Dermis blood vessel endothelial cell (primary cell): Measurements from ENCODE around the gene TMC6. TPM values are rescaled to one million over a fixed set of nuclear protein-coding genes. Genes with fewer than 3 reads are reported as not detected.
"Not testable (repeated sequence)": the region's sequence is repeated elsewhere in the genome, so short reads cannot be mapped to it uniquely, and the experiment has no call there.

ENCODE experiments used
- DNase-seq: peaks from one replicate; pipeline ENCODE4 v3.0.0; 2010
- total RNA-seq: library from RNA; depleted of rRNA; stranded (reverse); fragments of >200 nt; gene quantifications from 2 replicates; pipeline ENCODE4 v1.2.3, GENCODE V29; 2014

The TMC6 gene, protein sequence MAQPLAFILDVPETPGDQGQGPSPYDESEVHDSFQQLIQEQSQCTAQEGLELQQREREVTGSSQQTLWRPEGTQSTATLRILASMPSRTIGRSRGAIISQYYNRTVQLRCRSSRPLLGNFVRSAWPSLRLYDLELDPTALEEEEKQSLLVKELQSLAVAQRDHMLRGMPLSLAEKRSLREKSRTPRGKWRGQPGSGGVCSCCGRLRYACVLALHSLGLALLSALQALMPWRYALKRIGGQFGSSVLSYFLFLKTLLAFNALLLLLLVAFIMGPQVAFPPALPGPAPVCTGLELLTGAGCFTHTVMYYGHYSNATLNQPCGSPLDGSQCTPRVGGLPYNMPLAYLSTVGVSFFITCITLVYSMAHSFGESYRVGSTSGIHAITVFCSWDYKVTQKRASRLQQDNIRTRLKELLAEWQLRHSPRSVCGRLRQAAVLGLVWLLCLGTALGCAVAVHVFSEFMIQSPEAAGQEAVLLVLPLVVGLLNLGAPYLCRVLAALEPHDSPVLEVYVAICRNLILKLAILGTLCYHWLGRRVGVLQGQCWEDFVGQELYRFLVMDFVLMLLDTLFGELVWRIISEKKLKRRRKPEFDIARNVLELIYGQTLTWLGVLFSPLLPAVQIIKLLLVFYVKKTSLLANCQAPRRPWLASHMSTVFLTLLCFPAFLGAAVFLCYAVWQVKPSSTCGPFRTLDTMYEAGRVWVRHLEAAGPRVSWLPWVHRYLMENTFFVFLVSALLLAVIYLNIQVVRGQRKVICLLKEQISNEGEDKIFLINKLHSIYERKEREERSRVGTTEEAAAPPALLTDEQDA
- 69.6 and 70.2 TPM in 2 replicates for total RNA-seq

DNA sequence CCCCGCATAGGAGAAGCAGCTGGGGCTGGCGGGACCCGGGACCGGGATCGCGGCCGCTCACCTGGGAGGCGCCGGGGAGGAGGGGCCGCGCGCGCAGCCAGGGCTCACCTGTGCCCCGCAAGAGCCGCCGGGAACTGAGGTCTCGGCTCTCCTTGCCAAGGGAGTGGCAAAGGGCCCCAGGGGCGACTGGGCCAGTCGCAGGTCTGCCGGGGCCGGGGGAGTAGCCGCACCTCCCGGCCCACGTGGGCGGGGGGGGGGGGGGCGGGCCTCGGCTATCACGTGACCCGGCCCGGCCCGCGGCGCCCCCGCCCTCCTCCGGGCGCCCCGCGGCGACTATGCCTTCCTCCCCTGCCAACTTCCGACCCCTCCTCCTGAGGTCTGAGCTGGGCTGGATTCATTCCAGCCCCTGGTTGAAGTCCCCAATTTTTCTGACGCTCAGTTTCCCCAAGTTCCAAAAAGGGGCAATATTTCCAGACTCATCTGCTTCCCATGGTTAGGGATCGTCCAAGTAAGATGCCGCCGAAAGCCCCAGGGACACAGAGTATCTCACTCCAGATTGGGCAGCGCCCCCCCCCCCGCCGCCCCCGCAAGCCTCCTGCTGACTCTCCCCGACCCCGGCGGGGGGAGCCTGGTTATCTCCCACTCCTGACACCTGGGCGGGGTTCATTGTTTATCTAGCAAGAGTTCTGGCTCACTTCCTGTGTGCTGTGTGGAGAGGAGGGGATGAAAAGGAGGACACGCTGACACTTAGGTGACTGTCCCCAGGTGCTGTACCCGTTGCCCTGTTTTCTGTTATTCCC is at the start of gene TMC6:
Gene TMC6, minus strand, starts transcription at position 205 of the 800 bp plus-strand sequence. CDS start 1,923 bp downstream, outside the sequence.
- peak; percentile 45 for DNase-seq

DNA sequence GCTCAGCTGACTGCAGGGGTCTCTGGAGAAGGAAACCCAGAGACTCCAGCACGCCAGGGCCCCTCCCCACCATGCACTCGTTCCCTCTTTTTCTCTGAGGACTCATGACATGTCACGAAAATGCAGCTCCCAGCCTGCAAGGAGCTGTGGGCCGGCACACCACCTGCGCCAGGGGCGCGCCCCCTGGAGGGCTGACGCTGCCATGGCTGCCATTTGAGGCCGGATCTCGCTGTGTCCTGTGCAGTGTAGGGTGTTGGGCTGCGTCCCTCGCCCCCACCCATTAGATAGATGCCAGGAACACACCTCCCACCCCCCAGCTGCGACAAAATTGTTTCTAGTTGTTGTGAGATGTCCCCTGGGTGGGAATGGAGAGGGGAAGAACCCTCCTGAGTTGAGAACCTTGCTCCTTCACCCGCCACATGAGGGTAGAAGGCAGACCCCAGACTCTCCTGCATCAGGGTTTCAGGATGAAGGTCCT is 48.0 kb upstream of the TMC6 start:
- peak; percentile 80 for DNase-seq

DNA sequence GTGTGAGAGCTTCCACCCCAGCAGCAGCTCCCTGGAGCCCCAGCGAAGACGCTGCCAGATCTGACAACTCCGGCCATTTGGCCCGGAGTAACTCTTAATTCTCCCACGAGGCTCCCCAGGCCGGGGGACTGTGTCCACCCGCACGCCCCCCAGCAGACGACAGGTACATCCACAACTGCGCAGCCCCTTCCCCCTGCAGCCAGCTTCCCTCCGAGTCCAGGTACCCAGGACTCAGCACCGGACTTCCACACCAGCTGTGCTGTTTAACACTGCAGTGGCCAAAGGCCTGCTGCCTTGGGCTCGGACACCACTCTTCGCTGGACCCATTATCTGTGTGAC is 47.1 kb upstream of the TMC6 start:
- no peak for DNase-seq

DNA sequence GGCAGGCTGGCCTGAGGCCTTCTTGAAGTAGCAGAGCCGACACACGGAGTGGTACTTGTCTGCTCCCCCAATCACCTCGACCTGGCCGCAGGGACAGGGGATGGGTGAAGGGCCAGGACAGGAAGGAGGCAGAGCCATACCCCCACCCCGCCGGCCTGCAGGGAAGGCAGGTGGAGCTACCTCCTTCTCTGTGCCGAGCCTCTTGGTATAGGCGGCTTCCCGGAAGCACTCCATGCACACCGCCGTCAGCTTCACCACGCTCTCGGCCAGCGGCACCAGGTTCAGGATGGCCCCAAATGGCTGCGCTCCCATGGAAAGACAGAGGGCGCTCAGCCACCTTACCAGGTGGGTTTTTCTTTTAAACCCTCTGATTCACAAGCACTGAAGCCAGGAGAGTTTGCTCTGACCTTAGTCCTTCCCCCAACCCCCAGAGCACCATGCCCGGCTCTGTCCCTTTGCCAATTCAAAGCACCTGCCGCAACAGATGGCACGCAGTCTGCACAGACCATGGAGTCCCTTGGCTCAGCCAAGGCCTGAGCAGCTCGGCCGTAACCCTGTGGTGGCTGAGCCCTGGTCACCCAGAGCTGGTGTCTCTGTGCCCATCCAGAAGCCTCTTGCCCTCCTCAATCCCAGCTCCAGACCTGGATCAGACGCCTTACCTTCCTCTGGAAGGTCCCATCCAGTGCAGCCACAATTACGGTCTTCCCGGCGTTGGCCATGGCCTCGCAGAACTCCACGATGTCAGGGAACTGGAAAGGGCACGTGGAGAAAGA is 46.5 kb upstream of the TMC6 start:
- DNase-seq = no peak

DNA sequence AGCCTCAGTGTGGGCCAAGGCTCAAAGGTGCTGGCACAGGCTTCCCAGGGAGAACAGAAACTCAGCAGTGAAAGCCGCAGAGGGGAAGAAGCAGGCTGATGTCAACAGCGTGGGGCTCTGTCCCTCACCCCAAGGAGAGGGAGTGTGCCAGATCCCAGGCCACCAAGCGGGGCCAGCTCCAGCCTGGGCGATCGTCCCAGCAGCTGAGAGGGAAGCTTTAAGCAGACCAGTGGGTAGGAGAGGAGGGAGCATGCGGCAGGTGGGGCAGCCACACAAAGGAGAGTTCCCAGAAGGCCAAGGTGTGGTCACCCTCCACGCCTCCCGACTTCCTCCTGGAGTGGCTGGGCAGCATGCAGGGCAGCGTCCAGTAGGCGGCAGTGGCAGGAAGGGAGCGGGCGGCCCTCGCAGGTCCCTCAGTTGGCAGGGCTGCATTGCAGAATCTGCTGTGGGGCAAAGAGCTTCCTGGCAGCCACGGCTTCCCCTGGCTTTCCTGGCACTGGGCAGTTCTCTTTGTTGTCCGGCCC is 45.9 kb upstream of the TMC6 start:
- DNase-seq = peak; percentile 77

DNA sequence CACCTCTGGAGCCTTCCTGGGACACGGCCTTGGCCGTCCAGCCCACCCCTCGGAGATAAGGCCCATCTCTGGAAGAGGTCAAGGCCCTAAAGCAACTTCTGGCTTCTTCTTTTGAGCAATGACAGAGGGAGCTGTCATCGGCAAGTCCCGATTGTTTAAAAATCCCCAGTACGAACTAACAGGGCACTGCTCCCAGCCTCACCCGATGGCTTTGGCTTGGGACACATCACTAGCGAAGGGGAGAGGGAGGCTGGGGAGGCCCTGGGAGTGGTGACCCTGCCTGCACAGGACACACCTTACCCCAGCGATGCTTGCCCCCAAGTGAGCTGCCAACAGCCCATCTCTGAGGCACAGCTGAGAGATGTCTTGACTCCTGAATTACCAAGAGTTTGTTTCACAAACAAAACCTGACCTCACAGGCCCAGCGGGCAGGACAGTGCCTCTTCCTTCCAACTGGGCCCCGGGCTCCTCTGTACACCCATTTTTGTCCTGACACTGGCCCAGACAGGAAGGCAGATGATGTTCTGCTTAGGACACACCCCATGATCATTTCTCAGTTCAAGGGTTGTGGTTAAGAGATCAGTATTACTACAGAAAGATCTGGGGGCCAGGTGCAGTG is 44.7 kb upstream of the TMC6 start:
- DNase-seq = no peak

DNA sequence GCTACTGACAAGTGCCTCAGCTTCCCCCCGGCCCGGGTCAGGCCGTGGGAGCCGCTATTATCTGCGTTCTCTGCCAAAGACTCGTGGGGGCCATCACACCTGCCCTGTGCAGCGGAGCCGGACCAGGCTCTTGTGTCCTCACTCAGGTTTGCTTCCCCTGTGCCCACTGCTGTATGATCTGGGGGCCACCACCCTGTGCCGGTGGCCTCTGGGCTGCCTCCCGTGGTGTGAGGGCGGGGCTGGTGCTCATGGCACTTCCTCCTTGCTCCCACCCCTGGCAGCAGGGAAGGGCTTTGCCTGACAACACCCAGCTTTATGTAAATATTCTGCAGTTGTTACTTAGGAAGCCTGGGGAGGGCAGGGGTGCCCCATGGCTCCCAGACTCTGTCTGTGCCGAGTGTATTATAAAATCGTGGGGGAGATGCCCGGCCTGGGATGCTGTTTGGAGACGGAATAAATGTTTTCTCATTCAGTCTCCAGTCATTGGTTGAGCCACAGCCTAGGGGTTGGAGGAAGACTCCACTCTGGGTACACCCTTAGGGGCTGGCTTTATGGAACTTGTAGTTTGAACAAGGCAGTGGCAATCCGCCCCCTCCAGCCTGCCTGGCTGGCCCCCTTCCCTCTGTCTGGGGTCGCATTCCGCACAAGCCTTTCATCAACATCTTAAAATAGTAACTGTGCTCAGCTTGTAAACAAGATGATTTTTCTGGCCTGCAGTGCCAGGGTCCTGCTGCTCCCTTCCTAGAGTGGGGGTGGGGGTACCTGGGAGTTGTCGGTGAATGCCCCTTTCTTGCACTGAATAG is 43.9 kb upstream of the TMC6 start:
- no peak for DNase-seq

DNA sequence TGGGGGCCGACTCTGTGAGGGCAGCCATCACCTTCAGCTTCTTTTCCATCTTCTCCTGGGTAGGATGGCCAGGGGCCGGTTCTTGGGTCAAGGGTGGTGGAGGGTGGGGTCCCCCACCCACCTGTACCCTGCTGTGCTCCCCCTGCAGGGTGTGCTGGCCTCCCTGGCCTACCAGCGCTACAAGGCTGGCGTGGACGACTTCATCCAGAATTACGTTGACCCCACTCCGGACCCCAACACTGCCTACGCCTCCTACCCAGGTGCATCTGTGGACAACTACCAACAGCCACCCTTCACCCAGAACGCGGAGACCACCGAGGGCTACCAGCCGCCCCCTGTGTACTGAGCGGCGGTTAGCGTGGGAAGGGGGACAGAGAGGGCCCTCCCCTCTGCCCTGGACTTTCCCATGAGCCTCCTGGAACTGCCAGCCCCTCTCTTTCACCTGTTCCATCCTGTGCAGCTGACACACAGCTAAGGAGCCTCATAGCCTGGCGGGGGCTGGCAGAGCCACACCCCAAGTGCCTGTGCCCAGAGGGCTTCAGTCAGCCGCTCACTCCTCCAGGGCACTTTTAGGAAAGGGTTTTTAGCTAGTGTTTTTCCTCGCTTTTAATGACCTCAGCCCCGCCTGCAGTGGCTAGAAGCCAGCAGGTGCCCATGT is 43.2 kb upstream of the TMC6 start:
- not testable (repeated sequence) for DNase-seq

DNA sequence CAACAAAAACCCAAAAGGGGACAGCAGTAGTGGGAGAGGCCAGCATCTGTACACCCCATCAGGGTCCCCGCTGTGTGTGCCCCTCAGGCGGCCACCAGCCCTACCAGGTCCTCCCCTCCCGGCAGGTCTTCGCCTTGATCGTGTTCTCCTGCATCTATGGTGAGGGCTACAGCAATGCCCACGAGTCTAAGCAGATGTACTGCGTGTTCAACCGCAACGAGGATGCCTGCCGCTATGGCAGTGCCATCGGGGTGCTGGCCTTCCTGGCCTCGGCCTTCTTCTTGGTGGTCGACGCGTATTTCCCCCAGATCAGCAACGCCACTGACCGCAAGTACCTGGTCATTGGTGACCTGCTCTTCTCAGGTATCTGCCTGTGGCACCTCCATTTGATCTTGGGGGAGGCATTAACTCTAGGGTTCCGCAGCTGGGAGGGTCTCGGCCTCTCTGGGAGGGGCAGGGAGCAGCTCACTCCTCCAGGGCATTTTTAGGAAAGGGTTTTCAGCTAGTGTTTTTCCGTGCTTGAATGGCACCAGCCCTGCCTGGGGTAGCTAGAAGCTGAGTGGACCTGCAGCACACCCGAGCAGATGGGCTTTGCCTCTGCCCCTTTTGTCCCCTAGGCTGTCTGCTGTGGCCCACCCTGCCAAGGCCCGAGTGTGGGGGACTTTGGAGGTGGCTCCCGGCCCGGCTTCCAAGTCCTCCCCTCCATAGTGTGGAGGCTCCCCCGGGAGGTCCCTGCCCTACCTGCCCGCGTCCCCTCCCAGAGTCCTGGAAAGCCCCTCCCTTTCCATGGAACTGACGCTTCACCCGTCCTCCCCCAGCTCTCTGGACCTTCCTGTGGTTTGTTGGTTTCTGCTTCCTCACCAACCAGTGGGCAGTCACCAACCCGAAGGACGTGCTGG is 42.4 kb upstream of the TMC6 start:
- DNase-seq = no peak

DNA sequence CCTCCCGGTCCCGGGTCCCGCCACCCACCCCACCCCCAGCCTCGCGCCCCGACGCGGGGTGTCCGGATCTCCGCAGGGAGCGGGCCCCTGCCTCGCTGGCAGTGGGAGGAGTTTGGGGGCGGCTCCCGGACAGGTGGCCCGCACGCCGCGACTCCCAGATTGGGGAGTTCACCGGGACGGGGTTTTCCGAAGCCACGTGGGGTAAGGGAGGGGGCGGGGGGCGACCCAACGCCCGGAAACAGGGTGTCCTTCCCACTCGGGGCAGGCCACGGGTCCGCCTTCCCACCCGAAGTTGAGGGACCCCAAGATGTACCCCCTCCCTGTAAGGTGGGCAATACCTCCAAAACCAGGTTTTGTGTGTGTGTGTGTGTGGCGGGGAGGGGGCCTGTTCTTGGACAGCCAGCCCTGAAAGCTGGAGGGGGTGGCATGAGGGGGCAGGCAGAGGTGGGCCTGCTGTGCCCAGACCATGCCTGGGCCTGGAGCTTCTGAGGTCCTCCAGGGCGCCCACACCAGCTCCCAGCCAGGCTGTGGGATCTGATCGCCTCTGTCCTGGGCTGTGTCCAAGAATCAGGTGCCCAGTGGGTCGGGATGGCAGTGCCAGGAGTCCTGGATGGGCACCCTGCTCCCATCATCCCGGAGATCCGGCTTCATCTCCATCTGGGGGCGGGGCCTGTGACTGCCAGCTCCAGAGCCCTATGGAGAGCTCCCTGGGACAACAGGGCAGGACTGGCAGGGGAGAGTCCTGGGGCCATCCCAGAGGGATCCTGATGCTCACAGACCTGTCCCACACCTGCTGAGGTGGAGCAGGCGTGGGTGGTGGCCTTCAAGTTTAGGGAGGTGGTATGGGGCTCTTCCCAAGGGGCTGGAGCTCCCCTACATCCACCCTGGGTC is 40.6 kb upstream of the TMC6 start:
- peak; percentile 60 for DNase-seq

DNA sequence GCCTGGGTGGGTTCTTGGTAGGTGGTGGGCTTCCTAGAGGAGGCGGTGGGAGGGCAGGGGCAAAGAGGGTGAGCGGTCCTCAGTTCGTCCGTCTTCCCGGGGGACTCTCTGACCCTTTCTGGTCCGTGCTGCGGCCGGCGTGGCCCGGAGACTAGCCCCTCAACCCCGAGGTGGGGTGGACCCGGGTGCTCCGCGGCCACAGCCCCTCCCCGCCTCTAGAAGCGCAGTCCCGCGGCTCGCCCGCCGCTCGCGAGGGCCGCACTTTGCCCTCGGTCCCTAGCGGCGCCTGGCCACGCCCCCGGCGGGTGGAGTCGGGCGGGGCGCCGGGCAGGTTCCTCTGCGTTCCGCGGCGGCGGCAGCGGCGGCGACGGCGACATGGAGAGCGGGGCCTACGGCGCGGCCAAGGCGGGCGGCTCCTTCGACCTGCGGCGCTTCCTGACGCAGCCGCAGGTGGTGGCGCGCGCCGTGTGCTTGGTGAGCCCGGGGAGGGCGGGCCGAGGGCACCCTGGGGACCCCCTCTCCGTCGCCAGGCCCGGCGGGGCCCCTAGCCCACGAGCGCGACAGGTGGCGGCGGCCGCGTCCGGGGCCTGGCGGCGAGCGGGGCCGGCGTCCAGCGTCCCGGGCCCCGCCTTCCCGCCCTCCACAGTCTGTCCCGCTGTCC is 39.8 kb upstream of the TMC6 start, which contains the start of gene SYNGR2:
Gene SYNGR2, plus strand, starts transcription at position 340 of the 661 bp plus-strand sequence. Its CDS starts 36 bp downstream, at position 376.
- DNase-seq = peak; percentile 68

DNA sequence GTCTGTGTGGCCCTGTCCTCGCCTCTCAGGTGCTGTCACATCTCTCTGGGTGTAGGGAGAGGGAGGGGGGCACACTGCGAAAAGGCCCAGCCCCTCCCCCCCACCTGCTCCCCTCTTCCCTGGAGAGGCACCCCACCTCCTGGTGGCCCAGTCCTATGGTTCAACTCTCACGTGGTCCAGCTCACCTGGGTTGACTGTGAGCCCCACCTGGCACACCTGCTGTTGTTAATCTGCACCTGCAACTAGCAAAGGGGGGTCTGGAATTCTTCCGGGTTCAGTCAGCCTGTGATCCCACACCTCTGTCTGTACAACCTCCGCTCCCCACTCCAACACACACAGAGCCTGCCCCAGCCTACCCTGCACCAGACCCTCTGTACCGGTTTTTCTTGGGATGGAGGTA is 37.9 kb upstream of the TMC6 start:
- DNase-seq = no peak

DNA sequence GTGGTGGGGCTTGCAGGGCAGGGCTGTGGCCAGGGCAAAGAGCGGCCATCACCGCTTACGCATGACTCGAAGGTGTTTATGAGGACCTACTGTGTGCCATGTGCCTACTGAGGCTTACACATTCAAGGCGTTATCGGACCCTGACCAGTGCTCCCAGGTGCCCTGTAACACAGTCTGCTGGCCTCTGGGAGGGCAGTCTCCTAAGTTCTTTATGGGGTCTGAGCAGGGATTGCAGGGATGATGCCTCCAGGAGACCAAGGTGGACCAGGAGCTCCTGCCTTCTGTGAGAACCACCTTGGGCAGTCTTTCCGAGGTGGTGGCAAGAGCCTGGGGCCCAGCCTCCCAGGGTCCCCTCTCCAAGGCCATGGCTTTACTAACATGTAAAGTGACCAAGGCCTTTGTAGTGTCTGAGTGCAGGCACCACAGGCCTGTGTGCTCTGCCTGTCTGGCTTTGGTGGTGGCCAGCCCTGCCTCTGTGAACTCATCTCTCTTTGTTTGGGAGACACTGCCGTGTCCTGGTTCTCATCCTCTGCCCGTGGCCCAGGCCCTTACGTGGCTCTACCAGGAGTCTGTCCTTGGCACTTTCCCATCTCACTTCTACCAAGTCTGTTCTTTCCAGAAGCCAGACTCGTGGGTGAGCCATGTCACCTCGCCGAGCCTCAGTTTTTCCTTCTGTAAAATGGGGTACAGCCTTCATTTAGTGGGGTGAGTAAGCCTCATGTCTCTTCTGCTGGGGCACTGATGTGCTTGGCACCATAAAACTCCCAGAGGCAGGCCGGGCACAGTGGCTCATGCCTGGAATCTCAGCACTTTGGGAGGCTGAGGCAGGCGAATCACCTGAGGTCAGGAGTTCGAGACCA is 36.4 kb upstream of the TMC6 start:
- DNase-seq = no peak

DNA sequence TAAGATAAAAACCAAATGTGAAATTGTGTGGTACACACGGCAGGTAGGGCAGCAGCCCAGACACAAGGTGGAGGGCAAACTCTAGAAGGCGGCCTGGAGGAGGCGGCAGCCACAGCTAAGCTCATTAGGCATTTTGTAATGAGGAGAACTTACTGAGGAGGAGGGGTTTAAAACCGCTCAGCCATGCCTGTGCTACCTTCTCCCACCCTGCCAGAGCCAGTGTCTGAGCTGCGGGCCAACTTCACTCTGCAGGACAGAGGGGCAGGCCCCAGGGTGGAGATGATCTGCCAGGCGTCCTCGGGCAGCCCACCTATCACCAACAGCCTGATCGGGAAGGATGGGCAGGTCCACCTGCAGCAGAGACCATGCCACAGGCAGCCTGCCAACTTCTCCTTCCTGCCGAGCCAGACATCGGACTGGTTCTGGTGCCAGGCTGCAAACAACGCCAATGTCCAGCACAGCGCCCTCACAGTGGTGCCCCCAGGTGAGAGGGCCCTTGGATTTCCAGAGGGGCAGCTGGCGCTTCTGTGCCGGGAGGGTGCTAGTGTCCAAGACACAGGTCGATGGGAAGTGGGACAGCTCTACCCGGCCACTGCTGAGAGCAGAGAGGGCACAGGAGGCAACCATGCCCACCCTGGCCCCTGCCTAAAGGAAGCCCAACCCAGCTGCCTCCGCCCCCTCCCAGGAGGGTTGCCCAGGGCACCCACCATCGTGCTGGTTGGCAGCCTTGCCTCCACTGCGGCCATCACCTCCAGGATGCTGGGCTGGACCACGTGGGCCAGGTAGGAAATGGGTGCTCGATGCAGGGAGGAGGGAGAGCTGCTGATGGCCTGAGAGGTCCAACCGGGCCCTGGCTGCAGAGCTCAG is 35.6 kb upstream of the TMC6 start:
- no peak for DNase-seq

DNA sequence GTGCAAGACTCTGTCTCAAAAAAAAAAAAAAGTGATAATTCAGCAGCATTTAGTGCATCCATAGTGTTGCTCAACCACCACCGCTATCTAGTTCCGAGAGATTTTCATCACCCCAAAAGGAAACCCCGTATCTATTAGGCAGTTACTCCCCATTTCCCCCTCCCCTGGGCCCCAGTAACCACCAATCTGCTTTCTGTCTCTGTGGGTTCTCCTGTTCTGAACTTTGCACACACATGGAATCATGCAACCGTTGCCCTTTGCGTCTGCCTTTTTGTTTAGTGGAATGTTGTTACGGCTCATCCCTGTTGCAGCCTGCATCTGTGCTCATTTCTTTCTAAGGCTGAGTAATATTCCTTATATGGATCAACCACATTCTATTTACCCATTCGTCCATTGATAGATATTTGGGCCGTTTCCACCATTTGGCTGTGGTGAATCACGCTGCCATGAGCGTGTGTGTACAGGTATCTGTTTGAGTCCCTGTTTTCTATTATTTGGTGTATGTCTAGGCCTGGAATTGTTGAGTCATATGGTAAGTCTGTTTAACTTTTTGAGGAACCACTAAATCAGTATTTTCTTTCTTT is 31.1 kb upstream of the TMC6 start:
- DNase-seq = no peak
